Caco-2 (cell line): ENCODE results near the gene PGM2. TPM values are rescaled to one million over a fixed set of nuclear protein-coding genes. Genes with fewer than 3 reads are reported as not detected.

Source experiments
- BruUV-seq: library from RNA; stranded (reverse); fragments of 400-500 nt; replicated peaks from 2 replicates; lab custom pipeline; 2021; lab: Mats Ljungman, UMichigan
- CTCF ChIA-PET: fragments of 300-600 bp; sonication (Branson Sonifier 250); formaldehyde crosslinking; loops from one replicate; lab custom pipeline; 2022; ENCODE audit warnings: antibody characterized with exemption; lab: Charles Lee
- POLR2A ChIA-PET: fragments of 300-600 bp; sonication (Branson Sonifier 250); formaldehyde crosslinking; loops from one replicate; lab custom pipeline; 2022; ENCODE audit warnings: antibody characterized with exemption; lab: Charles Lee
- DNase-seq, 2 experiments: peaks; one replicate each; pipeline versions ENCODE4 v3.0.0 to v3.0.0-alpha.2; 2020 to 2022
- H3K27me3 ChIP-seq: replicated peaks from 2 replicates; pipeline ENCODE4 v1.6.0; 2011; ENCODE audit warnings: low read length; ENCODE audit not compliant: control insufficient read depth, insufficient read depth
- H3K36me3 ChIP-seq: 2 replicates; pipeline ENCODE4 v1.5.1; 2011; ENCODE audit warnings: low read length; ENCODE audit not compliant: control insufficient read depth, insufficient read depth
- H3K4me1 ChIP-seq: fragments of 250-450 bp; sonication (Bioruptor Pico); 2 replicates; pipeline ENCODE4 v1.5.1; 2020; ENCODE audit warnings: mild to moderate bottlenecking
- H3K4me3 ChIP-seq: 2 replicates; pipeline ENCODE4 v1.5.1; 2011; ENCODE audit warnings: low read depth, mild to moderate bottlenecking, control low read depth, low read length
- H3K9me3 ChIP-seq: fragments of 250-450 bp; sonication (Bioruptor Pico); 2 replicates; pipeline ENCODE4 v1.5.1; 2020; ENCODE audit warnings: mild to moderate bottlenecking, moderate library complexity
- H3K27ac Mint-ChIP-seq: one replicate; pipeline ENCODE4 v1.8.0; 2022; ENCODE audit warnings: mixed read lengths; ENCODE audit not compliant: unreplicated experiment
- H3K27me3 Mint-ChIP-seq: one replicate; pipeline ENCODE4 v1.8.0; 2022; ENCODE audit warnings: mixed read lengths; ENCODE audit not compliant: insufficient read depth, unreplicated experiment
- H3K36me3 Mint-ChIP-seq: one replicate; pipeline ENCODE4 v1.8.0; 2022; ENCODE audit warnings: mild to moderate bottlenecking, mixed read lengths; ENCODE audit not compliant: insufficient read depth, unreplicated experiment
- H3K4me1 Mint-ChIP-seq: one replicate; pipeline ENCODE4 v1.8.0; 2022; ENCODE audit warnings: low read depth, mixed read lengths; ENCODE audit not compliant: unreplicated experiment
- H3K4me3 Mint-ChIP-seq: one replicate; pipeline ENCODE4 v1.8.0; 2022; ENCODE audit warnings: mild to moderate bottlenecking, moderate library complexity, mixed read lengths; ENCODE audit not compliant: unreplicated experiment
- H3K9me3 Mint-ChIP-seq: one replicate; pipeline ENCODE4 v1.8.0; 2022; ENCODE audit warnings: mixed read lengths; ENCODE audit not compliant: unreplicated experiment
- intact Hi-C: fragments of 100-400 bp; cut with micrococcal nuclease; formaldehyde crosslinking; loops from one replicate; pipeline ENCODE4 v1.10.0; 2022; ENCODE audit not compliant: unreplicated experiment
- total RNA-seq: library from RNA; stranded (reverse); gene quantifications from 2 replicates; pipeline ENCODE4 v1.2.3, GENCODE V29; 2022
- TF ChIP-seq, protein P1 (sequence below), 2 experiments: fragments of 200-600 bp in 1 of 2; IDR thresholded peaks; 1 replicate in 1 of 2; 2 replicates in 1 of 2; pipeline versions ENCODE4 v1.5.1 to v1.8.0; 2011 to 2022; ENCODE audit warnings: antibody characterized with exemption in 1 of 2, control low read depth in 1 of 2, inconsistent platforms in 1 of 2, low read depth in 1 of 2, low read length in 1 of 2, mild to moderate bottlenecking in 1 of 2, moderate library complexity in 1 of 2; ENCODE audit not compliant: insufficient read depth in 1 of 2, severe bottlenecking in 1 of 2, unreplicated experiment in 1 of 2

PGM2 gene
- total RNA-seq, 1 experiment from 2014 or later: 33.4 TPM

DNA sequence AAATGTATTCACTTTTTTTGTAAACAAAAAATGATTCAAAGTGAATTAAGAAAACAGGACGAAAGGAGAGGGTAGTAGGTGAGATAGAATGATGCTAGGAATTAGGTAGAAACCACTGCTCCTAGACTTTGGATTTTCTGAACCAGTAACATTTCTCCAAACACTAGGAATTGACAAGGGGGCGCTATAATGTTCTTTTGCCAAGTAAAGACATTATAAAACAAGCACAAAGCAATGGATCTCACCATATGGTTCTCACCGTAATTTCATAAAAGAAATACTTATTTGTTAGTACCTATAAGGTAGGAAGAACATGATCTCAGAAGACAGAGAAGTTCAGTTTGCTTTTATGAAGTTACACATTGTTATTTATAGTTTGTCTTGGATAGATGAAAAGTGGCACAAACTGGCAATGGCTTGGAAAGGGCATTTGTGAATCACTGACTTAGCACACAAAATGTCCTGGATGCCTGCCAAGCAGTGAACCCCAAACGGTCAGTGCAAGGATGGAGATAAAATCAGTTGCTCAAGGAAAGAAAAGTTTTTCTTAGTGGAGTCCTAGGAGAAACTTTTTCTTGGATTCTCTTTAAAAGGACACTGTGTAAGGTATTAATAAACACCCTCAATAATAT, 56.3 kb downstream of the PGM2 start:
- CTCF ChIA-PET: no interaction called here
- TF ChIP-seq, protein P1, sequence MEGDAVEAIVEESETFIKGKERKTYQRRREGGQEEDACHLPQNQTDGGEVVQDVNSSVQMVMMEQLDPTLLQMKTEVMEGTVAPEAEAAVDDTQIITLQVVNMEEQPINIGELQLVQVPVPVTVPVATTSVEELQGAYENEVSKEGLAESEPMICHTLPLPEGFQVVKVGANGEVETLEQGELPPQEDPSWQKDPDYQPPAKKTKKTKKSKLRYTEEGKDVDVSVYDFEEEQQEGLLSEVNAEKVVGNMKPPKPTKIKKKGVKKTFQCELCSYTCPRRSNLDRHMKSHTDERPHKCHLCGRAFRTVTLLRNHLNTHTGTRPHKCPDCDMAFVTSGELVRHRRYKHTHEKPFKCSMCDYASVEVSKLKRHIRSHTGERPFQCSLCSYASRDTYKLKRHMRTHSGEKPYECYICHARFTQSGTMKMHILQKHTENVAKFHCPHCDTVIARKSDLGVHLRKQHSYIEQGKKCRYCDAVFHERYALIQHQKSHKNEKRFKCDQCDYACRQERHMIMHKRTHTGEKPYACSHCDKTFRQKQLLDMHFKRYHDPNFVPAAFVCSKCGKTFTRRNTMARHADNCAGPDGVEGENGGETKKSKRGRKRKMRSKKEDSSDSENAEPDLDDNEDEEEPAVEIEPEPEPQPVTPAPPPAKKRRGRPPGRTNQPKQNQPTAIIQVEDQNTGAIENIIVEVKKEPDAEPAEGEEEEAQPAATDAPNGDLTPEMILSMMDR (IDR thresholded peaks at IDR 0.05; ENCODE audit: insufficient read depth in 1 of 2, low read depth in 1 of 2, low read length in 1 of 2, severe bottlenecking in 1 of 2, unreplicated experiment in 1 of 2): peak in 1 of 2 experiments; percentile 14
- Histone ChIP-seq H3K27me3 (no peaks in the 10 kb centered on the region), H3K9me3 (no peaks in the 10 kb centered on the region), H3K36me3 (no peaks in the 10 kb centered on the region), H3K4me1 (no peaks in the 10 kb centered on the region), H3K4me3 (no peak overlapping the region)
- no TSS peak for BruUV-seq
- Mint-ChIP-seq H3K36me3 (no peaks in the 10 kb centered on the region), H3K27me3 (peaks cover 5% of the 10 kb centered on the region), H3K4me1 (no peaks in the 10 kb centered on the region), H3K9me3 (no peaks in the 10 kb centered on the region), H3K4me3 (no peak overlapping the region), H3K27ac (no peak overlapping the region)
- intact Hi-C loops: no loop called here
- POLR2A ChIA-PET: no interaction called here
- no peak for DNase-seq

DNA sequence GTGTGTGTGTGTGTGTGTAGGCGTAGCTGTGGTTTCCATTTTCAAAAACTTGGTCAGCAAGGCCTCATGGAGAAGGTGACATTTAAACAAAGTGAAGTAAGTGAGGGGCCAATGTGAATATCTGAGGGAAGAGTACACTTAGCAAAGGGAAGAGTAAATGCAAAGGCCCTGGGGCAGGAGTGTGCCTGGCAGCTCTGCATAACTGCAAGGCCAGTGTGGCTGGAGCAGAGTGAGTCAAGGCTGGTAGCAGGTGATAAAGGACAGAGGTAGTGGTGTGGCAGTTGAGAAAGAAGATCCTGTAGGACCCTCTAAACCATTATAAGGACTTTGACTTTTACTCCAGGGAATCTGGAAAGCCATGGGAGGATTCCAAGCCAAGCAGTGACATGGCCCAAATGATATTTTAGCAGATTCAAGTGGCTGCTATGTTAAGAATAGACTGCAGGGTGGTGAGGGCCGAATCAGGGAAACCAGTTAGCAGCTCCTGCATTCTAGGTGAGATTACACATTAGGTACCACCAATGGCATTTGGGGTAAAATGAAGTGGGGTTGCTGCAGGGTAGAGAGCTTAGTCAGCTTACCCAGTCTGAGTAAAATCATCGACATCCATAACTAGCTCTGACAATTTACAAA, 58.5 kb downstream of the PGM2 start:
- Histone ChIP-seq H3K9me3 (no peaks in the 10 kb centered on the region), H3K36me3 (no peaks in the 10 kb centered on the region), H3K4me3 (no peak overlapping the region), H3K27me3 (no peaks in the 10 kb centered on the region; the same call in 1 of the 2 replicates), H3K4me1 (no peaks in the 10 kb centered on the region)
- ChIA-PET POLR2A (no interaction called here), CTCF (no interaction called here)
- no TSS peak for BruUV-seq
- TF ChIP-seq, protein P1 (IDR thresholded peaks at IDR 0.05; ENCODE audit: insufficient read depth in 1 of 2, low read depth in 1 of 2, low read length in 1 of 2, severe bottlenecking in 1 of 2, unreplicated experiment in 1 of 2): no peak
- no peak for DNase-seq
- Mint-ChIP-seq H3K36me3 (no peaks in the 10 kb centered on the region), H3K27ac (no peak overlapping the region), H3K4me3 (no peak overlapping the region), H3K4me1 (no peaks in the 10 kb centered on the region), H3K9me3 (no peaks in the 10 kb centered on the region), H3K27me3 (peaks cover 8% of the 10 kb centered on the region)
- intact Hi-C loops: no loop called here

DNA sequence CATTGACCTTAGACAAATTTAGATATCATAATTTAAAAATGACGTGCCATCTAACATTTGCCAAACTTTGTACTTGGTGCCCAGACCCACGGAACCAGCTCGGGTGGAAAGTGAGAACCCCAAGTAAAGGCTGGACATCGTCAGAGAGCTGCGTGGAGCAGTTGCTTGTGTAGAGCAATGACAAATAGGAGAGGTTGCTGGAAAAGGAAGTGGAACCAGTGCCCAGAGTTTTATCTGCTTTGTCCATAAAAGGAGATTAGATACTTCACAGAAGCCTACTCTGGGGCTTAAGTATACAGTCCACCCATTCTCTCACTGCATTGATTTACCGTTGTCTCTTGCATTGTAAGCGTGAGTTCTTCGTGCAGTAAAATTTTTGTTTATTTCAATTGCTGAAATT, 59.0 kb downstream of the PGM2 start:
- H3K27me3 Mint-ChIP-seq: peaks cover 12% of the 10 kb centered on the region

More for the DNA sequence above, 59.0 kb downstream of the PGM2 start:
- no peaks in the 10 kb centered on the region for H3K36me3 Mint-ChIP-seq
- H3K36me3 ChIP-seq: no peaks in the 10 kb centered on the region
- no peaks in the 10 kb centered on the region for H3K9me3 Mint-ChIP-seq
- ChIA-PET POLR2A (no interaction called here), CTCF (no interaction called here)
- no peak overlapping the region for H3K27ac Mint-ChIP-seq
- H3K27me3 ChIP-seq: no peaks in the 10 kb centered on the region; the same call in 1 of the 2 replicates
- H3K4me3 ChIP-seq: no peak overlapping the region
- H3K4me1 Mint-ChIP-seq: no peaks in the 10 kb centered on the region
- no peak overlapping the region for H3K4me3 Mint-ChIP-seq
- TF ChIP-seq, protein P1 (IDR thresholded peaks at IDR 0.05; ENCODE audit: insufficient read depth in 1 of 2, low read depth in 1 of 2, low read length in 1 of 2, severe bottlenecking in 1 of 2, unreplicated experiment in 1 of 2): no peak
- intact Hi-C loops: no loop called here
- no TSS peak for BruUV-seq
- H3K4me1 ChIP-seq: no peaks in the 10 kb centered on the region
- DNase-seq: no peak
- H3K9me3 ChIP-seq: no peaks in the 10 kb centered on the region
